ENCODE measurements around the gene PPP4R1. TPM values are rescaled to one million over a fixed set of nuclear protein-coding genes. Genes with fewer than 3 reads are reported as not detected.
"Not testable (repeated sequence)": the region's sequence is repeated elsewhere in the genome, so short reads cannot be mapped to it uniquely, and the experiment has no call there.

The PPP4R1 gene
- polyA plus RNA-seq, 1 donor: 56.9 TPM

DNA sequence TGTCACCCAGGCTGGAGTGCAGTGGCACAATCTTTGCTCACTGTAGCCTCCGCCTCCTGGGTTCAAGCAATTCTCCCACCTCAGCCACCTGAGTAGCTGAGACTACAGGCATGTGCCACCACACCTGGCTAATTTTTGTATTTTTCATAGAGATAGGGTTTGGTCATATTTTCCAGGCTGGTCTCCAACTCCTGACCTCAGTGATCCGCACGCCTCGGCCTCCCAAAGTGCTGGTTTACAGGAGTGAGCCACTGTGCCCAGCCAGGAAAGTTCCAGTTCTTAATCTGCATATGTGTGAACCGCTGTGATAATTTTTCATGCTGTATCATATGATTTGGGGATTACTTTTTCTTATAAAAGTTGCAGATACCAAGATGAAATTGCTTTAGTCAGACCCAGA is 14.6 kb upstream of the PPP4R1 start:
- no peak for DNase-seq (ENCODE audit: low read depth)

- no peak for DNase-seq (ENCODE audit: low read depth)
Observed at GRCh38 chr18:9627642-9628041, 13.3 kb upstream of the PPP4R1 start.

- no peak for DNase-seq (ENCODE audit: low read depth)
Observed at GRCh38 chr18:9619990-9620389, 5.6 kb upstream of the PPP4R1 start.

GRCh38 chr18:9619545-9619944 is 5.2 kb upstream of the PPP4R1 start:
- DNase-seq (ENCODE audit: low read depth): no peak

GRCh38 chr18:9619056-9619455 is 4.7 kb upstream of the PPP4R1 start:
- DNase-seq (ENCODE audit: low read depth): no peak

DNA sequence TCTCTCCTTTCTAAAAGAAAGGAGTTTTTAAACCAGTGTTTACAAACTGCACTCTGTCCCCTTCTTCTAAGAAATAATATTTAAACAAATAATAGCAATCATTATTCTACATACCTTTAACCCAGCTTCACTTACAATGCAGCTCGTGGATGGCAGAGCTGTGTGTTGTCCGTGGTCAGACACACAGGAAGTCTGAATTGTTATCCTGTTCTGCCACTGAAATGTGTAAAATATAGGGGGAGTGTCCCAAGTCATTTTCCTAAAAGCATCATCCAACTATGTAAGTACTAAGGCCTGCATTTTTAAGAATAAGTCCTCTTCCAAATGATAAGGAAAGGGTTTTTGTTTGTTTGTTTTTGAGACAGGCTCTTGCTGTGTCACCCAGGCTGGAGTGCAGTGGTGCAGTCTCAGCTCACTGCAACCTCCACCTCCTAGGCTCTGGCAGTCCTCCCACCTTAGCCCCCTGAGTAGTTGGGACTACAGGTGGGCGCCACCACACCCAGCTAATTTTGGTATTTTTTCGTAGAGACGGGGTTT is 2.7 kb upstream of the PPP4R1 start:
- DNase-seq (ENCODE audit: low read depth): no peak

- DNase-seq (ENCODE audit: low read depth): no peak
Observed at GRCh38 chr18:9616049-9616448, 1.7 kb upstream of the PPP4R1 start.

DNA sequence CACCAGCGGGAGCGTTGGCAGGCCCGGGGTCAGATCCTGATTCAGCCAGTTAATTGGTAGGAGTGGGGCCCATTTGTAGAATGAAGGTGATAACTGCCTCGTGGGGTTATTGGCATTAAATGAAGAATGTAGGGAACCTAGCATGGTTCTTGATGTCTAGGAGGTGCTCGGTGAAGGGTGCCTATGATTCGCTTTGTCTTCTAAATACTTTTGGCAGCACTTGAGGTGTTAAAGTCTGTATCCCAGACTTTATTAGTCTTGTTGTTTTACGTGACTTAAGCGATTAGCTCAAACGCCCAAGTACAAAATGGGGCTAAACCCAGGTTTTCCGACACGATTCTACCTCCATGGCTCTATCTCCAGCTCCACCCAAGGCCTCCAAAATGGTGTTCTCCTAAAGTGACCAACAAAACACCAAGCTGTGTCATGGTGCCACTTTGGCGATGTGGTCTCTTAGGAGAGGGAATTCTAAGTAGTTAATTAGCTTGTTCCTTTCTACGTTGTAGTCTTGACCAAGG is 980 bp upstream of the PPP4R1 start:
- DNase-seq (ENCODE audit: low read depth): no peak

GRCh38 chr18:9613550-9614400 is 584 bp downstream of the PPP4R1 start:
- no peak for DNase-seq (ENCODE audit: low read depth)

GRCh38 chr18:9612977-9613376 is 1.4 kb downstream of the PPP4R1 start:
- DNase-seq (ENCODE audit: low read depth): no peak

DNA sequence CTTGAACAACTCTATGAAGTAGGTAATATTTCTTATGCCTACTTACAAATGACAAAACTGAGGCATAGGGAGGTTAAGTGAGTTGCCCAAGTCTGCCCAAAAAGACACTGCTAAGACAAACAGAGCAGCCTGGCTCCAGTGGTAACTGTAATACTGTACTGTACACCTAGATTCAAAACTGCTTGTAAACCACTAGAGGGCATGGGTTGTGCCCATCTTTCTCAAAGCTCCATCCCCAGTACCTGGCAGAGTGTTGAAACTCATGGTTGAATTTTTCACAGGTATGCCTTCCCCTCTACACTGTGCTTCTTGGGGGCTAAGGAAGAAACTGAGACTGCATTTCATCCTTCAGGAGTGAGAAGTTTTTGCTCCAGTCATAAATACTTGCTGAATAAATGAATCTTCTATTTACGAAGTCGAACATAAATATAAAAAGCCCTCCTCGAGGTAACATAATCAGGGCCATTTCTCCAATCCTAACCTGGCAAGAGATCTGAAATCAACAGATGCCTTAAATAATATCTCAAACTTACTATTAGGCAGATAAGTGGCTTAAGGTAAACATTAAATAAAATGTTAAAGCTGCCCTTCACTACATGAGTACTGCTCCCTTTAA is 2.0 kb downstream of the PPP4R1 start:
- no peak for DNase-seq (ENCODE audit: low read depth)

- no peak for DNase-seq (ENCODE audit: low read depth)
Observed at GRCh38 chr18:9609190-9609589, 5.2 kb downstream of the PPP4R1 start.

DNA sequence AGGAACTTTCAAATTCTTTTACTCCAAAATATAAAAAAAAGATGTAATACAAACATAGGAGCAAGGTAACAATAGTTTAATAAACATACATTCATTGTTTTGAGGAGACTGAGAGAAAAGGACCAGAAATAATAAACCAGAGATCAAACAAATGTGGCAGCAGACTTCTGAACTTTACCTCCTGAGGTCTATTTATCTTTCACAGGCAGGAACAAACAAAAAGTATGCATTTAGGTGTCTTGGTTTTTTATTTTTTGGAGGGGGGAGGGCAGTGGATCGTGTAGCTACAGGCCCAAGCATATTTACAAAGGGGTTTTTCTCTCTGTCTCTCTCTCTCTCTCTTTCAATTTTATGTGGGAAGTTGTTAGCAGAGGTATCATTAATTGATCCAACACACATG is 5.6 kb downstream of the PPP4R1 start:
- DNase-seq (ENCODE audit: low read depth): no peak

GRCh38 chr18:9608298-9608697 is 6.1 kb downstream of the PPP4R1 start:
- no peak for DNase-seq (ENCODE audit: low read depth)

GRCh38 chr18:9607111-9607510 is 7.2 kb downstream of the PPP4R1 start:
- DNase-seq (ENCODE audit: low read depth): not testable (repeated sequence)

GRCh38 chr18:9606039-9606438 is 8.3 kb downstream of the PPP4R1 start:
- DNase-seq (ENCODE audit: low read depth): no peak

- DNase-seq (ENCODE audit: low read depth): no peak
Observed at GRCh38 chr18:9604348-9604747, 10.0 kb downstream of the PPP4R1 start.

- no peak for DNase-seq (ENCODE audit: low read depth)
Observed at GRCh38 chr18:9599328-9599727, 15.0 kb downstream of the PPP4R1 start.

GRCh38 chr18:9597609-9598008 is 16.8 kb downstream of the PPP4R1 start:
- DNase-seq (ENCODE audit: low read depth): no peak

DNA sequence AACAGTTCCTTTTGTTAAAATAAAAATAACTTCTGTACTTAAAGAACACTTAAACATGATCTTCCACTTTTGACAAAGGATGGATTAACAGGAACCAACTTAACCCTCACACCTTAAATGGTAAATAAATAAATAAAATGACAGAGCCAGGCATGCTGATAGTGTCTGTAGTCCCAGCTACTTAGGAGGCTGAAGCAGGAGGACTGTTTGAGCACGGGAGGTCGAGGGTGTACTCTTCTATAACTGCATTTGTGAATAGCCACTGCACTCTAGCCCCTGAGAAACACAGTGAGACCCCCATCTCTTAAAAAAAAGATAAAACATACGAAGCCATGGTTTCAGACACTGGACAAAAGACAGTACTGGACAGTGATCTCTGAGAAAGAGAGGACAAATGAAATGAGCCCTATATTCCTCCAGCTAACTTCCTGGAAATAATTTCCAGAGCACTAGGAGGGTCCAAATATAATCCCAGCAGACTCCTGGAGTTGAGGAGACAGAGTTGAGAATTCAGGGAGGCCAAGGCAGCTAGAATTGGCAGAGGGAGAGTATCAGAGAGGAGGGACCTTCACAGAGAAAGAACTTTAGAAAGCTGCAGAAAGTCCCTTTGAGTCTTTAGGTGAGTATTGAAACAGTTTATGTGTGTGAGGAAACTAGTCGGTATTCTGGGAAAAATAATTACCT is 17.4 kb downstream of the PPP4R1 start:
- DNase-seq (ENCODE audit: low read depth): no peak

GRCh38 chr18:9596226-9596625 is 18.1 kb downstream of the PPP4R1 start:
- DNase-seq (ENCODE audit: low read depth): peak; percentile 87

Measured in forelimb muscle (tissue), 1 donor.